ENCODE results near the gene ARID3B.
"Not testable (repeated sequence)": the region's sequence is repeated elsewhere in the genome, so short reads cannot be mapped to it uniquely, and the experiment has no call there.

The ARID3B gene

DNA sequence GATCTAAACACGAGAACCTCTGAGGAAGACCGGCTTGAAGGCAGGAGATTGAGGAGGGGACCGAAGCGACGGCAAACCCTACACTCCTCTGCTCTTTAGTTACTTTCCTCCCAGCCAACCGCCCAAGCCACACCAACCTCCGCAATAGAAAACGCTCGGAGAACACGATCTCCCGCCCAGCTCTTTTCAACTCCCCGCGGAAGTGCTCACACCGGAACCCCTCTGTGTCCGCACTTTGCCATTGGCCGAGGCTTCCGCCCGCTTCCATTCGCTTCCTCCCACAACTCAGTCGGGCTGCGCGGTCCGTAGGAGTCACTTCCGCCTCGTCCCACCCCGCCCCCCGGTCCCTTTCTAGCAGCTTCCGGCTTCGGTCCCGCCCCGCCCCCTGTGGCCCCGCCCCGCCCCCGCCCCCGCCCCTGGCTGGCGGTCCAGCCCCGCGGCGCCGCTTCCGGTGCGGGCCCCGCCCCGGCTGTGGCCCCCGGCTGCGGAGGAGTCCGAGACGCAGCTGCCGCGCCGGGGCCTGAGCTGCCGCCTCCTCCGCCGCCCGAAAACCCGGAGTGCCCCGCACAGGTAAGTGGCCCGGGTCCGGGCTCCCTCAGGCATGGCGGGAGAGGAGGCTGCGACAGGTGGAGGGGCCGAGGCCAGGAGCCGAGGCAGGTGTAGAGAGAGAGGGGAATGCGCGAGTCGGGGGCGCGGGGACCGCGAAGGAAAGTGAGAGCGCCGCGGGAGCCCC is at the start of gene ARID3B:
Gene ARID3B (plus strand): TSS at position 460 of the 733 bp plus-strand sequence. CDS start 2,717 bp downstream, outside the sequence.
- DNase-seq (ENCODE audit: low spot score): peak; percentile 95

GRCh38 chr15:74496648-74497047 is 44.4 kb upstream of the ARID3B start:
- DNase-seq (ENCODE audit: low spot score): no peak

DNA sequence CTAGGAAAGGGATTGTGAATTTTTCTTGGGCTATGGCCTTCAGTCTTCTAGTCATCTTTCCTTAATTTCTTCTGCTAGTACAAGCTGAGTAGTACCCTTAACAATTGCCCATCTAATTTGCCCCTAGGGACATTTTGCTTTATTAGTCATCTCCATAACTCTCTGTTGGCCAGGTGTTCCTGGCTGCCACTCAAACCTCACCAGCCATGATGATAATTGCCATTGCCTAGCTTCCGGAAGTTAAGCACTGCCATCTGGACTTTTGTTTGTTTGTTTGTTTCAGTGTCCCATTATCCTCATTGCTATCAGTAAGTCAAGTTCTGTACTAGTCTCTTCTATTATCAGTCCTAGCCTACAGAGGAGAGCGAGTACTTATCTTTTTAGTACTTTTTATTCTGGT is 43.4 kb upstream of the ARID3B start:
- DNase-seq (ENCODE audit: low spot score): no peak

- no peak for DNase-seq (ENCODE audit: low spot score)
Observed at GRCh38 chr15:74499366-74499765, 41.7 kb upstream of the ARID3B start.

DNA sequence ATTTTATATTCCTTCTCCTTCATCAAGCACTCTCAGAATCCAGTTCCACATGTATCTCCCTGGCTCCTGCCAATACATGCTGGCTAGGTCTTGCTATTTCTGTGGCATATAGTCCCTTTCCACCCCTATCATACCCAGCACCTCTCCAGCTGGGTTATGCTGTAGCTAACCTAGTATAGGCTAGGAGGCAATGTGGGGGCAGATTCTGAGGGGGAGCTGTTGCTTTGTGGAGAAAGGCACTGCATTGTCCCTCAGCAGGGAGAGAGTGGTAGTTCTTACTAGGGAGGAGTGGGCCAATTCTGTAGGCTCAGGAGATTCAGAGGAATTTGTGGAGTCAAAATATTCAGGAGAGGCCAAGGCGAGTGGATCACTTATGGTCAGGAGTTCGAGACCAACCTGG is 40.6 kb upstream of the ARID3B start:
- no peak for DNase-seq (ENCODE audit: low spot score)

GRCh38 chr15:74502301-74502700 is 38.7 kb upstream of the ARID3B start:
- DNase-seq (ENCODE audit: low spot score): no peak

DNA sequence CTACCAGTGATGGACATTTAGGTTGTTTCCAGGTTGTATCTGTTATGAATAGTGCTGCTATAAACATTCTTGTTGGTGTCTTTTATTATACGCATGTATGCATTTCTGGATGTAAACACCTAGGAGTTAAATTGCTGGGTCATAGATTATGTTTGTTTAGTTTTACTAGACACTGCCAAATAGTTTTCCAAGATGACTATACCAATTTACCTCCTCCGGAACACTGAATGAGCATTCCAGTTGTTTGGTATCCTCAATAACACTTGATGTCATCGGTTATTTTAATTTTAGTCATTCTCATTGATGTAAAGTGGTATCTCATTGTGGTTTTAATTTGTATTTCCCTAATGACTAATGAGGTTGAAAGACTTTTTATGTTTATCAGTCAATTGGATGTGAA is 36.6 kb upstream of the ARID3B start:
- DNase-seq (ENCODE audit: low spot score): no peak

- DNase-seq (ENCODE audit: low spot score): no peak
Observed at GRCh38 chr15:74504836-74505235, 36.2 kb upstream of the ARID3B start.

GRCh38 chr15:74505837-74506514 is 35.0 kb upstream of the ARID3B start:
- no peak for DNase-seq (ENCODE audit: low spot score)

GRCh38 chr15:74506515-74506840 is 34.5 kb upstream of the ARID3B start:
- DNase-seq (ENCODE audit: low spot score): no peak

DNA sequence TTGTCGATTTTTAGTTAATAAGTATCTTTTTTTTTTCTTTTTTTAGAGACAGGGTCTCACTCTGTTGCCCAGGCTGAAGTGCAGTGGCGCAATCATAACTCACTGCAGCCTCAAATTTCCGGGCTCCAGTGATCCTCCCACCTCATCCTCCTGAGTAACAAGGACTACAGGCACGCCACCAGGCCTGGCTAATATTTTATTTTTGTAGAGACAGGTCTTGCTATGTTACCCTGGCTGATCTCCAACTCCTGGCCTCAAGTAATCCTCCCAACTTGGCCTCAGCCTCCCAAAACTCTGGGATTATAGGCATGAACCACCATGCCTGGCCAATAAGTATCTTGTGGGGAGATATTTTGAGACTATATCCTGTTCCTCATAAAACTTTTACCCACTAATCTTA is 29.4 kb upstream of the ARID3B start:
- DNase-seq (ENCODE audit: low spot score): no peak

GRCh38 chr15:74514059-74514458 is 27.0 kb upstream of the ARID3B start:
- not testable (repeated sequence) for DNase-seq (ENCODE audit: low spot score)

GRCh38 chr15:74517096-74517495 is 23.9 kb upstream of the ARID3B start:
- DNase-seq (ENCODE audit: low spot score): no peak

DNA sequence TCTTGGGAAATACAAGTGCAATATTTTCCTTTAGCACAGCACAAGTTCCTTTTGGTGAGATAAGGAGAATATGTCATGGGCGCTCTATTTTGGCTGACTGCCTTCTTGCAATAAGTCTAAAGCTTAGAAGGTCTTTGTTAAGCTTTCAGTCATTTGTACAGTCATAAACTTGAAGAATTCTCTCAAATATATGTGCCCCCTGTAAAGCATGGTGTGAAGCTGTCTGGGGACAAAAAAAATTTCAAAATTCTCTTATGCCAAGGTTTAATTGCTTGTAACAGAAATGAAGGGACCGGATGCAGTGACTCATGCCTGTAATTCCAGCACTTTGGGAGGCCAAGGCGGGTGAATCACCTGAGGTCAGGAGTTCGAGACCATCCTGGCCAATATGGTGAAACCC is 21.7 kb upstream of the ARID3B start:
- no peak for DNase-seq (ENCODE audit: low spot score)

- no peak for DNase-seq (ENCODE audit: low spot score)
Observed at GRCh38 chr15:74520407-74520806, 20.6 kb upstream of the ARID3B start.

DNA sequence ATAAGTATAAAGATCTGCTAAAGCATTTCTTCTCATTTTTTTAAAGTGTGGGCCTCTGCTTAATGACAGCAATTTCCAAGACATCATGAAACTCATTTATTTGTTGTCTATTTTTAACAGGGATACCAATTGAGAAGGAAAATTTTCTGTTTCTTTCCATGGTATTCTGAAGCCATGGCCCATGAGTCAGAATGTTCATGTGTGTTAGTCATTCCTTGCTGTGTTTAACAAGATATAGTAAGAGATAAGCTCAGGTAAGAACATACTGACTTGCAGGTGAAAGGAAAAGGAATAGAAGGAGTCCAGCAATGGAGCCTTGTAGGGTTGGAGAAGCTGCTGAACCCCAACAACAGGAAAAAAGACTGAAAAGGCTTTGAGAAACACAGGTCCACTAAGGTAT is 17.0 kb upstream of the ARID3B start:
- no peak for DNase-seq (ENCODE audit: low spot score)

- DNase-seq (ENCODE audit: low spot score): no peak
Observed at GRCh38 chr15:74525309-74525708, 15.7 kb upstream of the ARID3B start.

GRCh38 chr15:74525945-74526344 is 15.1 kb upstream of the ARID3B start:
- DNase-seq (ENCODE audit: low spot score): no peak

- no peak for DNase-seq (ENCODE audit: low spot score)
Observed at GRCh38 chr15:74528876-74529275, 12.1 kb upstream of the ARID3B start.

- no peak for DNase-seq (ENCODE audit: low spot score)
Observed at GRCh38 chr15:74529921-74530320, 11.1 kb upstream of the ARID3B start.

DNA sequence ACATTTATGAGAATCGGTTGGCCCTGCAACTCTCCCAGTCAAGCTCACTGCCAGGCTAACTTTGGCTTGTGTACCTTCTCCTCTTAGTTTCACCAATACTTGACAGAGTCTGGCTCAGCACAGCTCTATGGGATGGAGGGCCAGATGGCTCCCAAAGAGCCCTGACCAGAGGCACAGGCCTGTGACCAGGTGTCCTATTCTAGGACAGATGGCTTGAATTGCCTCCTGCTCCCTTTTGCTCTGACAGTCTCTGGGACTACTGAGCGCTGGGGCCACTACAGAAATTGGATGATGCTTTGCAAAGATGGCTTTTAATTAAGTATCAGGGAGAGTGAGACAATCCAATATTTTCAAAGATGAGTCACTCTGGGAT is 10.3 kb upstream of the ARID3B start:
- DNase-seq (ENCODE audit: low spot score): no peak

- DNase-seq (ENCODE audit: low spot score): no peak
Observed at GRCh38 chr15:74531144-74531811, 9.7 kb upstream of the ARID3B start.

GRCh38 chr15:74535388-74536084 is 5.5 kb upstream of the ARID3B start:
- DNase-seq (ENCODE audit: low spot score): no peak
